HG03565 (cell line): Measurements from ENCODE around the gene CCDC74B.
"Not testable (repeated sequence)": the region's sequence is repeated elsewhere in the genome, so short reads cannot be mapped to it uniquely, and the experiment has no call there.

Source experiments
- ATAC-seq: cut with Tn5 transposase; IDR thresholded peaks from one replicate; pipeline ENCODE4 v1.9.1; 2021; ENCODE audit warnings: mild to moderate bottlenecking, moderate library complexity; ENCODE audit not compliant: unreplicated experiment

Gene CCDC74B

GRCh38 chr2:130145006-130145414 lies at the start of gene CCDC74B:
TSS of gene CCDC74B (minus strand) at chr2:130145112. CDS start at chr2:130144996, 116 bp downstream.
- ATAC-seq, result peak; percentile 92

DNA sequence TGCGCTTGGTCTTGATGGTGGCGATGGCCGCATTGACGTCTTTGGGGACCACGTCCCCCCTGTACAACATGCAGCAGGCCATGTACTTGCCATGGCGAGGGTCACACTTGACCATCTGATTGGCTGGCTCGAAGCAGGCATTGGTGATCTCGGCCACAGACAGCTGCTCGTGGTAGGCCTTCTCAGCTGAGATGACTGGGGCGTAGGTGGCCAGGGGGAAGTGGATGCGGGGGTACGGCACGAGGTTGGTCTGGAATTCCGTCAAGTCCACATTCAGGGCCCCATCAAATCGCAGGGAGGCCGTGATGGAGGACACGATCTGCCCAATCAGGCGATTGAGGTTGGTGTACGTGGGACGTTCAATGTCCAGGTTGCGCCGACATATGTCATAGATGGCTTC lies 48.9 kb upstream of the CCDC74B start:
- not testable (repeated sequence) for ATAC-seq

DNA sequence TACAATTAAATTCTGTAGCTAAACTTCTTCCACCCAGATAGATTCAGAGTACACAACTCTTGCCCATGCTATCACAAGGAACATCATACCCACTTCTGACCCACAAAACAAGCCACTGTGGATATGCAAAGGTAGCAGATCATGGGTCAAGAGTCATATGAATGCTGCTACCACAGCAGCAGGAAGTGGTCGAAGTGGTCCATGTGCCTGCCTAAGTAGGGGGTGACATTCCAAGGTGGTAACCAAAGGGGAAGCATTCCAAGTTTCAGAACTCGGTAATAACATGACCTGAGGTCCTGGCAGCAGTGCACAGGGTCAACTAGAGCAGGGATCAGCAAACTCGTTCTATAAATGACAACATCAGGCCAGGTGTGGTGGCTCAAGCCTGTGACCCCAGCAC lies 47.5 kb upstream of the CCDC74B start:
- not testable (repeated sequence) for ATAC-seq

GRCh38 chr2:130191319-130191718 lies 46.4 kb upstream of the CCDC74B start:
- not testable (repeated sequence) for ATAC-seq

GRCh38 chr2:130190237-130190636 lies 45.3 kb upstream of the CCDC74B start:
- ATAC-seq, result no peak

- ATAC-seq, result not testable (repeated sequence)
Measured at GRCh38 chr2:130188958-130189357, 44.0 kb upstream of the CCDC74B start.

- not testable (repeated sequence) for ATAC-seq
Measured at GRCh38 chr2:130187859-130188792, 43.2 kb upstream of the CCDC74B start.

DNA sequence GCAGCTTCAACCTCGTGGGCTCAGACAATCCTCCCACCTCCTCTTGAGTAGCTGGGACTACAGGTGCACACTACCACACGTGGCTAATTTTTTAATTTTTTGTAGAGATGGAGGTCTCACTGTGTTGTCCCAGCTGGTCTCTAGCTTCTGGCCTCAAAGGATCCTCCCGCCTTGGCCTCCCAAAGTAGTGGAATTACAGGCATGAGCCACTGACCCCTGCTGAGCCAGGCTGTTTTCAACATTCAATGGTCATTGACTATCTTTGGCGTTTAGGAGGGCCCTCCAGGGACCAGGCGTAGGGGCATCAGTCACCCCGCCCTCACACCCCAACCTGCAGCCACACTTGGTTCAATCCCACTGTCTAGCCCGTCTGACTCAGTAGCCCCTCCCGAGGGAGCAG lies 42.4 kb upstream of the CCDC74B start:
- ATAC-seq, result no peak

DNA sequence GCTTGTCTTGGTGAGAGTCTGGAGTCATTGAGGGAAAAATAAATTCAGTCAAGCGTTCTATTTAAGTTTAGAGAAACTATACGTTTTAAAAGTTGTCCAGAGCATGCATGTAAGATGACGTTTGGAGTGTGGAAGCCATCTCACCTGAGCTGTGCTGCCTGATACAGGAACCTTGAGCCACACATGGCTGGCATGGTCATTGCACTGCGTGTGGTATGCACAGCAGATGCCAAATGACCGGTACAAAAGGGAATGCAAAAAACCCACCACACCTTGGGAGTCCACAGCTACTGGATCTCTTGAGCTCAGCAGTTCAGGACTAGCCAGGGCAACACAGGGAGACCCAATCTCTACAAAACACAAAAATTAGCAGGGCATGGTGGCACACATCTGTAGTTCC lies 41.5 kb upstream of the CCDC74B start:
- no peak for ATAC-seq

DNA sequence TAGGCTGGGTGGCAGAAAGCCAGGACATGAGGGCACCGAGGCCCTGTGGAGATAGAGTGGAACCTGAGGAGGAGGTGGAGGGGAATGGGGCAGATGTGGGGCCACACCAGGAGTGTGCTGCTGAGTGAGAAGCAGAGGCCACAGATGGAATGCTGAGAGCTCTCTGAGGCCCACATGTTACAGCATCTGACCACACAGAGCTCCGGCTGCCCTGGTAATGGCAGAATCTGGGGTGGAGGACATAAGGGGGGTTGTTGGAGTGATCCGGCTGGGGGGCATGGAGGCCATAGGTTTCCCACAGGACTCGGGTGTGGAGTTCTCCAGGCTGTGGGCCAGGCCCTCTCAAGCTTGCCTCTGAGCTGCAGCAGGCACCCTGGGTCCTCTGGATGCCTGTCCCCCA lies 41.0 kb upstream of the CCDC74B start:
- ATAC-seq, result no peak

DNA sequence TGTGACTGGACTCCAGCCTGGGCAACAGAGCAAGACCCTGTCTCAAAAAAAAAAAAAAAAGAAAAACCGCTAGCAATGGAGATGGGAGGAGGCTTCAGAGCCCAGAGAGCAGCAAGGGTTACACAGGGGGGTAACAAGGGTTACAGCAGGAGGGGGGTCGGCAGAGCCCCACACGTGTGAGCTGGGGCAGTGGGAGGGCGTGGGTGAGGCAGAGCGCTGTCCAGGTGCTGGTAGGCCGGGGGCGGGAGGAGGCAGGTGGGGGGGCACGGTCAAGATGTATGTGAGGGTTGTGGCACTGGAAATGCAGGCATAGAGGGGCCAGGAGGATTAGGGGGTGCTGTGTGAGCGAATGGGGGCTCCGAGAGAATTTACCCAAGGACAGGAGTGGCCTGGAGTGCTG lies 40.5 kb upstream of the CCDC74B start:
- no peak for ATAC-seq

GRCh38 chr2:130183512-130184373 lies 38.8 kb upstream of the CCDC74B start:
- no peak for ATAC-seq

DNA sequence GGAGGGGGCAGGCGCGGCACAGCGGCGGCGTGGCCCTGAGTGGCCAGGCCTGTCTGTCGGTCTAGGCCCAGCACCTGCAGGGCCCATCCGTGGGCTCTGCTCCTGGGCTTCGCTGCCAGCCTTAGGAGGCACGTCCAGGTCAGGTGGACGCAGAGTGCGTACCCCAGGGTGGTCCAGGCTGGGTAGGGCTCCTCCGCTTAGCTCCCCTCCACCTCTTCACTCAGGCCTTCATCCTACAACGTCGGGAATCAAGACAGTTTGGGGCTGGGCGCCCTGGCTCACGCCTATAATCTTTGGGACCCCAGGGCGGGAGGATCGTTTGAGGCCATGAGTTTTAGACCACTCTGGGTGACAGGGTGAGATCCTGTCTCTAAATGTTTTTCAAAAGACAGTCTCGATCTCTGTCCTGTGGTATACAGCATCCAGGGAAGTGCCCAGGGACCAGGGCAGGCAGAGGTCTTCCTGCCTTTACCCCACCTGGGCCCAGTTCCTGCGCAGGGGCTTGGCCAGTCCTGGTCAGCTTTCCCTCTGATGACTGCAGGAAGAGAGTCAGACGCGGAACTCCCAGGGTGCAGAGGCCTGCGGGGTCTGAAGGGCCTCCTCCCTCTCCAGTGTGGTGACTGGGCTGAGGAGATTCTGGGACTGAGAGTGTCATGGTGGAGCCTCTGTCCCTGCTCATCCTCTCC lies 38.1 kb upstream of the CCDC74B start:
- ATAC-seq, result not testable (repeated sequence)

GRCh38 chr2:130181880-130182682 lies 37.2 kb upstream of the CCDC74B start, which contains the start of gene MZT2B:
TSS of gene MZT2B (plus strand) at chr2:130182262. CDS start at chr2:130182283, 21 bp downstream.
- peak; percentile 72 for ATAC-seq

DNA sequence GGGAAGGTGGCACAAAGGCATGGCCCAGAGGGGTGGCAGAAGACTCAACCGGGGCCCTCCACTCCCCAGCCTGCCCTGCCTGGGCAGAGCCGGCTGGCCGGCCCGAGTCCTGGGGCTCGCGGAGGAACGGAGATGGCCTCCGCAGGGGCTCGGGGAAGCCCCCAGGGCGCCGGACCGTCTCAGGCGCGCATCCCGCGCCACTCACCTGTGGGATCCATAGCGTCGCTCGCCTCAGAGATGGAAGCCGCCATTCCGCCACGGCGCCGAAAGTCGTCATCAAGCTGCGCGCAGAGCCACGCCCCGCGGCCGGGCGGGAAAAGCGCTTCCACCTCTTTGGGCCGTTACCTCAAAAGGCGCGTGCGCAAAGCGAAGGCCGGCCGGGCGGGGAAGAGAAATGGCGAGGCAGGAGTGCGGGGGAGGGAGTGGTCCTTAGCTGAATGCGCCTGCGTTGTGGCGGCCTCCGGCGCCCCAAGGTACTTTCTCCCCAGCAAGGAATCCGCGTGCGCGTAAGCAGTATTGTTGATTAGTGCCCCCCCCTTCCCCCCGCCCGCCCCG lies 36.5 kb upstream of the CCDC74B start, which contains the start of gene SMPD4:
SMPD4 (minus strand) TSS at position 278 of the 555 bp plus-strand sequence. CDS start 5,010 bp downstream, outside the sequence.
- peak; percentile 61 for ATAC-seq

- ATAC-seq, result not testable (repeated sequence)
Measured at GRCh38 chr2:130180404-130181324, 35.8 kb upstream of the CCDC74B start.

- peak; percentile 87 for ATAC-seq
Measured at GRCh38 chr2:130174866-130175265, 30.0 kb upstream of the CCDC74B start.

- no peak for ATAC-seq
Measured at GRCh38 chr2:130169896-130170295, 25.0 kb upstream of the CCDC74B start.
